ENCODE measurements around the gene PPP6R2.
A peak's percentile ranks its signal among the peaks of the same experiment; 100 is the strongest.

PPP6R2 gene

DNA sequence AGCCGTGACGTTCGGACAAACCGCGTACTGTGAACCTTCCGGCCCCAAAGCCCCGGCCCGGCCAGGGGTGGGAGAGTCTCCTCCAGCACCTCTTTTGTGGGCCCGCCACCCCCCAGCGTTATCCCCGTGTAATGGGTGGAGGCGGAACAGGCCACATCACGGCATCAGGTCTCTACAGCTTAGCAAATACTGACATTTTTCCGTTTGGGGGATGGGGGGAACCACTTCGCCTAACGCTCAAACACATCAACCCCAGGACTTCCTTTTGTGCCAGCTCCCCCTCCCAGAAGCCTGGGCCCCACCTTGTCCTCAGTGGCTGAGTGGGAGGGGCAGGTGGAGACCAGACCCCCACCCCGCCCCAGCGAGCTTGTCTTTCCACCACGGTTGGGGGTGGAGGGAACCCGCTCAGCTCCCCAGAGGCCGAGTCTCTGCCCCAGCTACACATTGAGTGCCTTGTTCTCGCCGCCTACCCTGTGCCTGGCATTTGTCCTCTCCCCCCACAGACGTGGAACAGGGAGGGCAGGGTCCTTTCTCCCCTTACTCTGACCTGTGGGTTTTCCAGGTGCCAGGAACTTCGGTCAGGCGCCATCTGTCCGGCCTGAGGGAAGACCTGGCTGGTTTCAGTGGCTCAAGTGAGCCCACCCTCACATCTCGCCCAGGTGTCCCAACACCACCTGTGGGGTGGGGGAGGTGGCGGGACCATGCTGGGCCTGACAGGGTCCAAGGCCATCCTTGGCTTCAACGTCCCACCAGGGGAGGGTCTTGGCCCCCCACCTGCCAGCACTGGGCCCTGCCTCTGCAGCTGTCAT lies 102.1 kb downstream of the PPP6R2 start:
- no peak for DNase-seq (ENCODE audit: low spot score)

DNA sequence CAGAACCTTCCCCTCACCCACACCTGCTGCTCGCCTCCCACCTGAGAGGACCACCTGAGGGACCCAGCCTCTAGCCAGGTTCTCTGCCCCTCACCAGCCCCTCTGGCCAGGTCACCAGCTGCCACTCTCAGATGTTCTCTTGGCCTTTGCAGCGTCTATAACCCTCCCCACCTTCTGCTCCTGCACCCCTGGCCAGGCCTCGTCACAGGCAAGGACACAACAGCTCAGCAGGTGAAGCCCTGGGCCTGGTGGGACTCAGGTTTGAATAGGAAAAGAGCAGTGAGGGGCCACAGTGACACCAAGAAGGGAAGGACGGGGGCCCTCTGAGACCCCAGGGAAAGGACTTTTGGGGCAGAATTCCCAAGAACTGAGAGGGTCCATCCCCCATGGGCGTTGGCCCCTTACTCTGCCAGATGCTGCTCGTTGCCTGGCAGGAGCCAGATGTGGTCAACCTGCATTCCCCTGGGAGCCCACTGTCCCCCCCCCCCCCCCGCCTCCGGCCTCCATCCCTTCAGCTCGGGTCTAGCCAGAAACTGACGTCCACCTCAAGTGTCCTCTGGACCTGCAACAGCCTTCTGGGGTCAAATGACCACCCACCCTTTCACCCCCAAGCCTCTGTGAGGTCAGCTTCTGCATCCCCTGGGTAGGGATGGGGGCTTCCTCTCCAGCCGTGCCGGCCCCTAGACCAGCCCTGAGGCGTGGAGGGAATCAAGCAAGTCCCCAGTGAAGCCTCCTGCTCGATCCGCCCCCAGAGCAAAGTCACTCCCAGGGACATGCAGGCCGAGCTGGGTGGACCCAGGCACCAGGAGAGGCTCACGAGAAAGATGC lies 103.0 kb downstream of the PPP6R2 start:
- DNase-seq (ENCODE audit: low spot score) = no peak

DNA sequence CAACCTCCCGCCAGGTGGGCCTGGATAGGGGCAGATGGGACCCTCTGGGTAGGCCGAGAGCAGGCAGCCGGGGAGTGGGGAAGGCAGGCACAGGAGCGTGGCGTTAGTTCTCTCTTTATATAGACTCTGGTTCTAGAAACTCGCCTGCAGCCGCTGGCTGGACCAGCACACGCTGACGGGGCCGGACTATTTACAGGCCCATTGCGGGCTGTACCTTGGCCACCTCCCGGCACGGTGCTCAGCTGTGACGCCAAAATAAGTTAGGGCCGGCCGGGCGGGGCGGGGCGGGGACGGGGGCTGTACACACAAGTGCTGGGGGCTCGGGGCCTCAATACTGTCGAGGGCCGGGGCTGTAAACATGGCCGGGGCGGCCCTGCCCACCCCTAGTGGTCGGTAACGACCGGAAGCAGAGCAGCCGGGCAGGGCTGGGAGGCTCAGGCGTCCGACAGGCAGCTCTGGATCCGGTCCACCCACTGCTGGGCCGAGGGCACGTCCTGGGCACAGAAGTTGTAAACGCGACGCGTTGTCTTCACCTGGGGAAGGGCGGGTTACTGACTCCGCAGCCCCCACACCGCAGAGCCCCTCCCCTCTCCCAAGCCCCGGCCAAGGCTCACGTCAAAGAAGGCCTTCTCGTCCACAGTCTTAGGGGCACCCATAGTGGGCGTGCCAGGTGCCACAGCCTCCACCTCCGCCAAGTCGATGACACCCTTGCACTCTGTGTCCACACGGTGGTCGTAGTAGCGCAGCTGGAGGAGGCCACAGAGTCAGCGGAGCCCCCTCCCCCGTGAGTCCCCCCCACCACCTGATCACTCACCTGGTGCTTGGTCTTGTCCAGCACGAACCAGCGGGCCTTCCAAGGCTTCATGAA lies 103.8 kb downstream of the PPP6R2 start:
- no peak for DNase-seq (ENCODE audit: low spot score)

DNA sequence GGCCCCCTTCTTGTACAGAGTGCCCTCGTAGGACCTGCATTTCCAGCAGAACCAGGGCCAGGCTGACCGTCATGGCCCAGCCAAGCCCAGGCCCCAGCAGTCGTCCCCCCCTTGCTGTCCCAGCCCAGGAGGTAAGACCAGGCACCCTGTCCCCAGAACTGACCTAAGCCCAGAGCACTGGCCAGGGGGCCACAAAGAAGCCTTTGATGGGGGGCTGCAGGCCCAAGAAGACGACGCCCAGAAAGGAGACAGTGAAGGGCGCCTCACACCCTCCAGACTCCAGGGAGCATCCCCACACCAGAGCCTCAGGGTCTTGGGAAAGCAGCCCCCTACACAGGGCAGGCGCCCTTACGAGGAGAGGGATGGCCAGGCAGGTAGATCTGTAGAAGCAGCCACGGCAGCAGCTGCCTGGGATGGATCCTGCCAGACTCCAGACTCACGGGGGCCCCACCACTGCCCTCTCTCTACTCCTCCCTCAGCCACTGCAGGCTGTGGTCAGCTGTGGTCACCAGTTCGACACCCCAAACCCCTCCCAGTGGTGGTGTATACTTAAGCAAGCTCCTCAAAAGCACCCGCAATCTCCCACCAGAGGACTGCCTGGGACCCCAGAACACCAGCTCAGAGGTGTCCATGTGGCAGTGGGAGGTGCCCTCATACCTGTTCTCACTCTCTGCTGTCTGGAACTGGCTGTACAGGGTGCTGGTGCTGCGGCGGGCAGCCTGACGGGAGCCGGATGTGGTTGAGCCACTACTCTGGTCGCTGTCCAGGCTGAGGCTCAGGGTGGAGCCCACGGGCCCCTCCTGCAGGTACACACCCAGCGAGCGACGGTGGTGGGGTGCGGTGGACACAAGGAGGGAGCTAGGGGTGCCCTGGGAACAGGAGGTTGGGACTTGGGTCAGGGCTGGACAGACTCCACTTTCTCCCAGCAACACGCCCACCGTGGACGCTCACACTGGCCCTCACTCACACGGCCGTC lies 104.7 kb downstream of the PPP6R2 start:
- no peak for DNase-seq (ENCODE audit: low spot score)

DNA sequence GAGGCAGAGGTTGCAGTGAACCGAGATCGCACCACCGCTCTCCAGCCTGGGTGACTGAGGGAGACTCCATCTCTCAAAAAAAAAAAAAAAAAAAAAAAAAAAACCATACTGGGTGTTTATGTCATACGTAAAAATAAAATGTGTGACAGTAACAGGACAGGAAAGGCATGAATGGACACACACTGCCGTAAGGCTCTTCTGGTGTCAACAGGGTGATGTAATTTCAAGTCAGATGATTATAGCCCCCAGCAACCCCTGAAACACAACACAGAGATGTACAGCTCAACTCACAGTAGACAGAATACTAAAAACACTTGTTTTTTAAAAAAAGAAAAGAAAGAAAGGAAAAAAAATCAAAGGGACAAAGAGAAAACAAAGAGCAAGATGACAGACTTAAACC lies 109.5 kb downstream of the PPP6R2 start:
- no peak for DNase-seq (ENCODE audit: low spot score)

DNA sequence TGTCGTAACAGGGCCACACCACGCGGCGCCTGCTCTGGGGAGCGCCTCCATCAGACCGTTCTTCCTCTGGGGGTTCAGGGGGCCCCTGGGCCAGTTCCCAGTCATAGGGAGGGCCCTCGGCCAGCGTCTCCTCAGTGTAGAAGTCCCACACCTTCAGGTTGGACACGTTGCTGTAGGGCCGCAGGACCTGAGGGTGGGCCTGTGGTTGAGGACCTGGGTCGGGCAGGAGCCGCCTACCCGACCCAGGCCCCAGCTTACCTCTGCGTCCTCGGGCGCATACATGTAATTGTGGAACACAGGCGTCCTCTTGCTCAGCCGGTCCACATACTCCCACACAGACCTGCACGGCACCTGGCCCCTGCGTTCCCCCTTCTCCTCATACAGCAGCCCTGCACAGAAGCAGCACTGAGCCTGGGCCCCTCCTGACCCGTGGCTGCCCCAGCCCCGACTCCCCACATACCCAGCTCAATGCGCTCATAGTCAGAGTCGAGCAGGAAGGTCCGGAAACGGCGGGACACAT lies 111.5 kb downstream of the PPP6R2 start:
- DNase-seq (ENCODE audit: low spot score) = no peak

DNA sequence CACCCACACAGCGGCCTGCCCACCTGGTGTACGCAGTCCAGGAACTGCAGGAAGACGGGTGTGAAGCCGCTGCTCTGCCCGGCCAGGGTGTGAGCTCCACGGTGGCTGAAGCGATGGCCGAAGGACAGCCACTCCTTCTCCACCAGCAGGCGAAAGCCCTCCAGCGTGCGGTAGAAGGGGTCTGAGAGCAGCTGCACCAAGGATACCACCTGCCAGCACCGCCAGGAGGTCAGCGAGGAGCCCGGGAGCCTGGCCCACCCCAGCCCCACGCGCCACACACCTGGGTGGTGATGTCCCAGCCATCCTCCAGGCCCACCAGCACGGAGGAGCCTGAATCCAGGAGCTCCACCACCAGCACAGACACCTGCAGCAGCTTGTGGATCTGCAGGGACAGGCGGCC lies 112.1 kb downstream of the PPP6R2 start:
- no peak for DNase-seq (ENCODE audit: low spot score)

DNA sequence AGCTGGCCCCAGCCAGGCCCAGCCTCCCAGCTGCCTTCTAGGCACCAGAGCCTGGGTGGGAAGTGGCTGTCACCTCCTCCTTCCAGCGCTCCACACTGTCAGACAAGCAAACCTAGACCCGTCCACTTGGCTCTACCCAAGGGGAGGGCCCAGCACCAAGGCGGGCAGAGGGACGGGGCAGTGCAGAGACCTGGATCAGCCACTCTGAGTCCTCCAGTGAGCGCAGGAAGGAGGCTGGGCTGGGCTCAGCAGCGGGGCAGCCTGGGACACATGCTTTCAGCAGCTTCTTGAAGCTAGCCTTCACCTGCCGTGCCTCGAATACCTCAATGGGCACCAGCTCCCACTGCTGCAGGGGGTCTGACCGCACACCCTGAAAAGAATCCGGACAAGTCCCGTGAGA lies 112.9 kb downstream of the PPP6R2 start:
- DNase-seq (ENCODE audit: low spot score) = no peak

DNA sequence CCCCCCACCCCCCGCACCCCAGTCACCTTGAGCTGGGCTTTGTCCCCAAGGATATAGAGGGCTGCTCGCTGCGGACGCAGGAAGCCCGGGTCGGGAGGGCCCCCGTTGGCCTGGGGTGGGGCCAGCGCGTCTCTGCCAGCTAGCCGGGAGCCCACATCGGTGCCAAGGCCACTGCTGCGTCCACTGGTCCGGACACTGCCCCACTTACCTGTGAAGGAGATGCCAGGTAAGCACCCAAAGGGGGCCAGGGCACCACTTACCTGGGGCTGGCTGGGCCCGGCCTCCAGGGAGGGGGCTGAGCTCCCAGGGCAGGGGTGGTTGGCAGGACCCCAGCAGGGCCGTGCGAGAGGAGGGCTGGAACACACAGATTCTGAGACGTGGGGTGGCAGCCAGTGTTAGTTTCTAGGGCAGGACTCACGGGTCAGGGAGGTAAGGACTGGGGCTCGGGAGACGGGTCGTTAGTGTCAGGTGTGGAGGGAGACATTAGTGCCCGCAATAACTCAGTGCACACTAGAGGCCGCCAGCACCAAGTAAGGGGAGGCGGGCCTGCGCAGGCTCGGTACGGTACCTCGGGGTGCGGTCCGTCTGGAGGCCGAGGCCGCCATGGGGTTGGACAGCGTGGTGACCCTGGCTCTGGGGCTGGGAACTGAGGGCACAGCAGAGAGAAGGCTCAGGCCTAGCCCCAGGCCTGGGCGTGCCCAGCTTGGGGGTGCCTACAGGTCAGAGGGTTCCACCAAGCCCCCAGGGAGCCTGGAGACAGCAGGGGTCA lies 113.5 kb downstream of the PPP6R2 start:
- peak; percentile 87 for DNase-seq (ENCODE audit: low spot score)

DNA sequence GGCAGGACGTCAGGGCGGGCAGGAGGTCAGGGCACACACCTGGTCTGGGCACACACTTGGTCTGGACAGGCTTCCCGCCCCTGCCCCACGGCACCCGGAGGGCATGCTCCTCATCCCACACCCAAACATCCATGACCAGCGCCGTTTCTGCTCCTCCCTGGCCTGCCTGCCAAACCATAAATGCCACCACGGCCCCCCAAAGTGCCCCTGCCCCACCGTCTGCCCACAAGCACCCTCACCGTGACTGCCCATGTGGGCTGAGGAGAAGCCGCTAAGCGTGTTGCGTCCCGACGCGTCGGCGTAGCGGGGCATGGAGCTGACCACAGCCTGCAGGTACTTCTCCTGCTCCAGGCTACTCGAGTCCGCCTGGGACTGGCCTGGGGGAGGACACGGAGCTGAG lies 115.9 kb downstream of the PPP6R2 start:
- DNase-seq (ENCODE audit: low spot score) = no peak

DNA sequence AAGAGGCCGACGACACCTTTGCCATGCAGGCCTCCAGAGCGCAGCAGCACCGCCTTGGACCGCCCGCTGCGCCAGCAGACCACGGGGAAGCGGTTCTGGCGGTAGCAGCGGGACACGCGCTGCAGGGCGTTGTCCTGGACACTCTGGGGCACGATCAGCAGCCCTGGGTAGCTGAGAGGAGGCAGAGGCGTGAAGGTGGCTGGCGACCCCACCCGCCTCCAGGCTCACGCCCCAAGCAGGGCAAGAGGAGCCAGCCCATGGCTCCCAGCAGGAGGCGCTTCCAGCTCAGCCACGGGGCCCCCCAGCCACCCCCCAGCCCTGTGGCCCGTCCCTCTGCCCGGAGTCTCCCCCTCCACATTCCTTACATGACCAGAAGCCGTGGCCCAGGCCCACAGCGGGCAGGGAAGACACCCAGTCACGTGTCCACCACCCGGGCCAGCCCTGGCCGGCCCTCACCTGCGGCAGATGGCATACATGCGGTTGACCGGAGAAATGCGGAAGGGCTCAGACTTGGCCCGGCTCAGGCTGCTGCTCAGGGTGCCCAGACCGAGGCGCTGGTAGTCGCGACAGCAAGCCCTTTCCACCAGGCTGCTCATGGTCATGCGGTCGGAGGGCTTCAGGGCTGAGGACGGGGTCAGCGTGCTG lies 116.5 kb downstream of the PPP6R2 start:
- DNase-seq (ENCODE audit: low spot score) = no peak

DNA sequence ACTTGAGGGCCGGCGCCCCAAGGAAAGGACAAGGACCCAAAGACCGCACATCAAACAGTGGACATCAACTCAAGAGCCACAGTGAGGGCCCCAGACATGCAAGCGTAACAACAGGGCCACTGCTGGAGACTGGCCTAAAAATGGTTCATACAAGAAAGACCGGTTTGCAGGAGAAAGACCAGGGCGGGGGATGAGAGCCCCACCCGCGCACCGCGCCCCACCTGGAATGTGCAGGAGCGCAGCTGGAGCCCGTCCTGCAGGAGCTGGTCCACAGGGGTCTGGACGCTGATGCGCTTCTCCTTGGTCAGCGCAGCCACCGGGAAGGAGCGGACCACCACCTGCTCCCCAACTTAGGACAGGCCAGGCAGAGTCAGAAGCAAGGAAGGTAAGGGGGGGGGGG lies 117.8 kb downstream of the PPP6R2 start:
- DNase-seq (ENCODE audit: low spot score) = peak; percentile 64

DNA sequence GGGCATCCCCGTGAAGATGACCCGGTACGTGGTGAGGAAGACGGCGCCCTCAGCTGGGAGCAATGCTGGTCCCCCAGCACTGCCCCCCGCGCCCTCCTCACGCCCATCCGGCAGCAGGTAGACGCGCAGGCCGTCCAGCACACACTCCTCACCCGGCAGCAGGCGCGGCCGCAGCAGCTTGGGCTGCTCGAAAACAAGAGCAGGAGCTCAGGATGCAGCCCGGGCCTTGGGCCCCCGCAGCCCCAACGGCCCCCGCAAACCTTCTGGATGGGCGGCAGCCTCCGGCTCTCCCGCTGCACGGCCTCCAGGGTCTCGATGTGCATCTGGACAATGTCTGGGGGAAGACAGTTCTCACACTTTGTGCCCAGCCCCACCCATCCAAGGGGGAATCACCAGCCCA lies 118.4 kb downstream of the PPP6R2 start:
- no peak for DNase-seq (ENCODE audit: low spot score)

DNA sequence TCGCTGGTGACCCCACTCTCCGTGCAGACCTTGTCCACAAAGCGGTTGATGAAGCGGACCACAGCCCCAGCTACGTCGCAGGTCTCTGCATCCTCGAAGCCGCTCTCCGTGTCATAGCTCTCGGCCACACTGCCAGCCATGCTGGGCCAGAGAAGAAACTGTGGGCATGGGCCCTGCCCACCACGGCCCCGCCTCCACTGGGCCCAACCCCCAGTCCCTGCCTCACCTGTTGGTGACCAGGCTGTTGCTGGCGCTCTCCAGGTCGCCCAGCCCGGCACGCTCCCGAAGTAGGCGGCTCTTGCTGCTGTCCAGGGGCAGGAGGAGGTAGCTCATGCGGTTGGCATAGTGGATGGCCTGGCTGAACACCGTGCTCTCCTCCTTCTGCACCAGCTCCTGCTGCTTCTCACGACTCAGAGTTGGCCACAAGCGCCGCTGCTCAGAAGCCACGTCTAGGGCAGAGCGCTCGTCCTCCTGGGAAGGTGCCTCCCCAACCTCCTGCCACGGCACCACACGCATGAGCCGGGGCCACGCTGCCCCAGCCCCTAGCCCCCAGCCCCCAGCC lies 118.9 kb downstream of the PPP6R2 start:
- DNase-seq (ENCODE audit: low spot score) = no peak

DNA sequence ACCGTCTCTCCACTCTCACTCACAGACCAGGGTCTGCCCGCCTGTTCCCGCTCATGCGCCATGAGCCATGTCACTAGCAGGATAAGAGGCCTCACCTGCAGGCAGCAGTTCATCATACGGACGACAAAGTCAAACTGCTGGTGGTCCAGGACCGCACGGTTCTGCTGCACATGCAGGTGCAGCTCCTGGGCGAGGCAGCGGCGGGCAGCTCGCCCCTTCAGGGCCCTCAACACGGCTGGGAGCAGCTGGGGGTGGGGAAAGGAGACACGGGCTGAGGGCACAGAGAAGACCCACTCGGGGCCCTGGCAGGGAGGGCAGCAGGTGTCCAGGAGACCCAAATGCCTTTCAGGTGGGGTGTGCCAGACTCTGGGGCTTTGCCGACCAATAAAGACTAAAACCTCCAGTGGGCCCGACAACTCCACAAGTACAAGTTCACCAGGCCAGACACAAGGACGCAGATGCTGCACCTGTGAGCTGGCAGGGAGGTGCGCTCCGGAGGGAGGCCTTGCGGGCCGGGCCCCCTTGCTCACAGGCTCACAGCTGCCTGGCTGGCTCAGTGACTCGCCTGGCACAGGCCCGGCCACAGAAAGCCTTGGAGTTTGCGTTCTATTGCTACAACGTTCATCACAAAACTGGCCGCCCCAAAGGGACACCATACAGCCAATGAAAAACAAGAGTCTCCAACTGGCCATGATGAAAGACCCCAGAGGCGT lies 120.2 kb downstream of the PPP6R2 start:
- no peak for DNase-seq (ENCODE audit: low spot score)

DNA sequence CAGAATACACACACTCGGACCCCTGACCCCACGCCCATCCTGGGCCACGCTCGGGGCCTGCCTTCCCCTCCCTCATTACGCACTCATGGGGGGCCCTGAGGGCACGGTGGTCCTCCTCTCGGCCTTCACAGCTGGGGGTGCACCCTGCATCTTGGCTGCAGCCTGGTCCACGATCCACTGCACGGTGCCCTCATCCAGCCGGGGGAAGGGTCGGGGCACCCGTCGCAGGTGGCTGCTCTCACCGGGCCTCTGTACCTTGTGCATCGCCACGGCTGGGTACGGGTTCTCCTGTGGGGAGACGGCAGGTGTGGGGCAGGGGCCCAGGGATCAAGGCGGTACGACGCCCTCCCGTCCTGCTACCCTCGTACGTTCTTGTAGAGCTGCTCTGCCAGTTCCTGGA lies 121.3 kb downstream of the PPP6R2 start:
- no peak for DNase-seq (ENCODE audit: low spot score)

DNA sequence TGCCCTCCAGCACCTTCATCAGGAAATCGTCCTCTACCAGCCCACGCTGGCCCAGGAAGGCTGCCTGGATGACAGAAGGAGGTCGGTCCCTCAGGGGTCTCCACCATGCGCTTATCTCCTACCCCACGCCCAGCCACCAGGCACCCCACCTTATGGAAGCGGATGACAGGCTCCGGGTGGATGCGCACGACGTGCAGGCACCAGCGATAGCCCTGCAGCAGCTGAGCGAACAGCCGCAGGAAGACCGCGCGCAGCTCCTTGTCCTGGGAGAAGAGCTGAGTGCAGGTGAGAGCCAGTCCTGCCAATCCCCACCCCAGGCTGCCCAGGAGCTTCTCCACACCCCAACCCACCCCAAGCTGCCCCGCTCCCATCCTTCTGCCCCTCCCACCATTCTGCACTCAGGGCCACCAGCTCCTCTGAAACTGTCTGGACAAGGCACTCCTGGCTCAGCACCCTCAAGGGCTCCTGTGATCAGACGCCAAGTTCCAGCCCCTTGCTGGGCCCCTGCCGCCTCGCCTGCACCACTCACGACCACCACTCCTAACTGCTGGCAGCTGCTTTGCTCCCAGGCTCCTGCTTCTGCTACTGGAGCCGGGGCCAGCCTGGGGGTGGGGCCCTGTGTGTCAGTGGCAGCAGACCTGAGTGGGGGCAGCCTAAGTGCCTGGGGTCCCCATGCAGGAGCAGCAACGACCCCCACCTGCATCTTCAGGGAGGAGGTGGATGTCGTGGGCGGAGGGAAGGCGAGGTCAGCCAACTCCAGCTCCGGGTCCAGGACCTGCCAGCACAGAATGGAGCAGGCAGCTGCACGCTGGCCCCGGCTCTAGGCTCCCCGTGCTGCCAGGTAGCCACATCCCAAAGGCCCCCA lies 122.2 kb downstream of the PPP6R2 start:
- no peak for DNase-seq (ENCODE audit: low spot score)

DNA sequence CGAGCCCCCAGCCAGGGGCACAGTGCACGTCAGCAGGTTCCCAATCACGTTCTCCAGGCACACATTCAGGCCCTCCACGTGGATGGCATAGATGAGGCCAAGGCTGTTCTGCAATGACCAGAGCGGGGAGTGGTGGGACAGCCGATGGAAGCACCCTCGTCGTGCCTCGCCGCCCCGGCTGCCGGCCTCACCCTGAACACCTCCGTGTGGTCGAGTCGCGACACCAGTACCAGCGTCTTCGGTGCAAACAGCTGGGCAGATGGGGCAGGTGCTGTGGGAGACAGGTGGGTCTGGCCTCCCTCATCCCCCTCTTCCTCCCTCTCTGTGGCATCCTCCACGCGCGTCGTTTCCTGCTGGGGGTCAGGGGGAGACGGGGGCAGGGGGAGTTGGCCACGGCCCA lies 124.2 kb downstream of the PPP6R2 start:
- DNase-seq (ENCODE audit: low spot score) = no peak

All from iPS-NIHi11 (cell line).